ENCODE measurements around the gene BACH2. TPM values are rescaled to one million over a fixed set of nuclear protein-coding genes. Genes with fewer than 3 reads are reported as not detected.
"Not testable (repeated sequence)": the region's sequence is repeated elsewhere in the genome, so short reads cannot be mapped to it uniquely, and the experiment has no call there.

BACH2 gene
- total and polyA plus RNA-seq, 12 donors = 0.16 to 4.7 (median 2.4) TPM

DNA sequence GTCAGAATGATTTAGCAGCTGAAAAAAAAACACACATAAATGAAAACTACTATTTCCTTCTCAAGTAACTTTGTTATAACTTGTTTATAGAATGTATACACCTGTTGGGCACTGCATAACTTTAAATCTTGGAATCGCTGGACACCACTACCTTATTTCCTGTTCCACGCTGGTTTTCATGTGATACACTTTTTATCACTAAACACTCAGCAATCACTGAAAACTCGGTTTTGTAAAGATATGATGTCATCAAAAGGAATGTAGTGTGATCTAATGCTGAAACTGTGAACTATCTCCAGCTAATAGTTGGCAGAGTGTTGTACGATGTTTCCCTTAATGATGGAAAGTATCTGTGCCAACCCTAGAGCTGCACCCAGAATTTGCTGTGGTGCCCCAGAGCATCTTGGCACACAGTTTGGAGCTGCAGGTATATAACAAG, 127.9 kb downstream of the BACH2 start:
- no peak for DNase-seq
- Histone ChIP-seq H3K4me3 (no peak overlapping the region), H3K27me3 (no peaks in the 10 kb centered on the region), H3K36me3 (no peaks in the 10 kb centered on the region), H3K9me3 (peaks cover 0 to 5% (median 0%) of the 10 kb centered on the region in 11 donors), H3K27ac (peak overlapping the region in 7 of 10 donors; percentile 6 to 82 (median 71)), H3K4me1 (peaks cover 5 to 23% (median 11%) of the 10 kb centered on the region in 9 donors)
- peak in 6 of 8 donors; percentile 34 to 76 (median 59) for ATAC-seq
- intact Hi-C loops (cut with DNase I) = no loop called here
- WGBS, 2 donors = 26 to 38% methylated on average over 4 of the region's 4 CpGs
- TF ChIP-seq, protein P1, sequence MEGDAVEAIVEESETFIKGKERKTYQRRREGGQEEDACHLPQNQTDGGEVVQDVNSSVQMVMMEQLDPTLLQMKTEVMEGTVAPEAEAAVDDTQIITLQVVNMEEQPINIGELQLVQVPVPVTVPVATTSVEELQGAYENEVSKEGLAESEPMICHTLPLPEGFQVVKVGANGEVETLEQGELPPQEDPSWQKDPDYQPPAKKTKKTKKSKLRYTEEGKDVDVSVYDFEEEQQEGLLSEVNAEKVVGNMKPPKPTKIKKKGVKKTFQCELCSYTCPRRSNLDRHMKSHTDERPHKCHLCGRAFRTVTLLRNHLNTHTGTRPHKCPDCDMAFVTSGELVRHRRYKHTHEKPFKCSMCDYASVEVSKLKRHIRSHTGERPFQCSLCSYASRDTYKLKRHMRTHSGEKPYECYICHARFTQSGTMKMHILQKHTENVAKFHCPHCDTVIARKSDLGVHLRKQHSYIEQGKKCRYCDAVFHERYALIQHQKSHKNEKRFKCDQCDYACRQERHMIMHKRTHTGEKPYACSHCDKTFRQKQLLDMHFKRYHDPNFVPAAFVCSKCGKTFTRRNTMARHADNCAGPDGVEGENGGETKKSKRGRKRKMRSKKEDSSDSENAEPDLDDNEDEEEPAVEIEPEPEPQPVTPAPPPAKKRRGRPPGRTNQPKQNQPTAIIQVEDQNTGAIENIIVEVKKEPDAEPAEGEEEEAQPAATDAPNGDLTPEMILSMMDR (IDR thresholded peaks at IDR 0.05) = no peak

DNA sequence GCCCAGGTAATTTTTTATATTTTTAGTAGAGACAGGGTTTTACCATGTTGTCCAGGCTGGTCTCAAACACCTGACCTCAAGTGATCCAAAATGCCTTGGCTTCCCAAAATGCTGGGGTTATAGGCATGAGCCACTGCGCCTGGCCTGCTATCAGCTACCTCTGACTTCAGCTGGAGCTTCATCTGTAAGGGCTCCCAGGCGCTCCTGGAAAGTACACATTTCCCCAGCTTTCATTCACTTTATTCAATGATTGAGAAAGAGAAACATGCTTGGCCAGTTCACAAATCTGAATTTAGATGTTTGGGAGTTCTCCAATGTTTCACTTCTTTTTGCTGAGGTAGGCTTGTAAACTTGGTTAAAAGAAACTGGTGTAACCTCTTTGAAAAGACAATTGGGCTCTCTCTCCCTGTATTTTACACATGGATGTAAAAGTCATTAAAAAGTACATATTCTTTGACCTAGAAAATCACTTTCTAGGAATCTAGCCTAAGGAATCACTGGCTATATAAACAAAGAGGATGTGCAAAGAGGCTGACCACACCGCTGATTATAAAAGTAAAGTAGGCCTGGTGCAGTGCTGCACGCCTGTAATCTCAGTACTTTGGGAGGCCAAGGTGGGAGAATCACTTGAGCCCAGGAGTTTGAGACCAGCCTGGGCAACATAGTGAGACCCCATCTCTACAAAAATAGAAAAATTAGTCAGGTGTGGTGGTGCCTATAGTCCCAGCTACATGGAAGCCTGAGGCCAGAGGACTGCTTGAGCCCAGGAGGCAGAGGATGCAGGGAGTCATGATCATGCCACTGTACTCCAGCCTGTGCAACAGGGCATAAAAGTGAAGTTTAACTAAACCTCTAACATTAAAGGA, 128.9 kb downstream of the BACH2 start:
- TF ChIP-seq, protein P1 (IDR thresholded peaks at IDR 0.05) = no peak
- intact Hi-C loops (cut with DNase I) = no loop called here
- Histone ChIP-seq H3K9me3 (peaks cover 0 to 3% (median 0%) of the 10 kb centered on the region in 11 donors), H3K27ac (peak overlapping the region in 4 of 10 donors; percentile 71 to 82 (median 74)), H3K36me3 (no peaks in the 10 kb centered on the region), H3K27me3 (no peaks in the 10 kb centered on the region), H3K4me3 (no peak overlapping the region), H3K4me1 (peaks cover 5 to 23% (median 11%) of the 10 kb centered on the region in 9 donors)
- ATAC-seq = no peak
- WGBS, 2 donors = 96 to 99% methylated on average over 4 of the region's 4 CpGs
- DNase-seq = no peak

DNA sequence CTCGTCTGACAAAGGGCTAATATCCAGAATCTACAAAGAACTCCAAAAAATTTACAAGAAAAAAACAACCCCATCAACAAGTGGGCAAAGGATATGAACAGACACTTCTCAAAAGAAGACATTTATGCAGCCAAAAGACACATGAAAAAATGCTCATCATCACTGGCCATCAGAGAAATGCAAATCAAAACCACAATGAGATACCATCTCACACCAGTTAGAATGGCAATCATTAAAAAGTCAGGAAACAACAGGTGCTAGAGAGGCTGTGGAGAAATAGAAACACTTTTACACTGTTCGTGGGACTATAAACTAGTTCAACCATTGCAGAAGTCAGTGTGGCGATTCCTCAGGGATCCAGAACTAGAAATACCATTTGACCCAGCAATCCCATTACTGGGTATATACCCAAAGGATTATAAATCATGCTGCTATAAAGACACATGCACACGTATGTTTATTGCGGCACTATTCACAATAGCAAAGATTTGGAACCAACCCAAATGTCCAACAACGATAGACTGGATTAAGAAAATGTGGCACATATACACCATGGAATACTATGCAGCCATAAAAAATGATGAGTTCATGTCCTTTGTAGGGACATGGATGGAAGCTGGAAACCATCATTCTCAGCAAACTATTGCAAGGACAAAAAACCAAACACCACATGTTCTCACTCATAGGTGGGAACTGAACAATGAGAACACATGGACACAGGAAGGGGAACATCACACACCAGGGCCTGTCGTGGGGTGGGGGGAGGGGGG, 130.3 kb downstream of the BACH2 start:
- H3K9me3 ChIP-seq; H3K4me3 ChIP-seq; H3K27ac ChIP-seq; DNase-seq; H3K36me3 ChIP-seq; H3K27me3 ChIP-seq; ATAC-seq; intact Hi-C loops (cut with DNase I): not testable (repeated sequence)
- peaks cover 5 to 23% (median 11%) of the 10 kb centered on the region in 9 donors for H3K4me1 ChIP-seq
- 94 to 97% methylated on average over 7 of the region's 7 CpGs for WGBS, 2 donors

DNA sequence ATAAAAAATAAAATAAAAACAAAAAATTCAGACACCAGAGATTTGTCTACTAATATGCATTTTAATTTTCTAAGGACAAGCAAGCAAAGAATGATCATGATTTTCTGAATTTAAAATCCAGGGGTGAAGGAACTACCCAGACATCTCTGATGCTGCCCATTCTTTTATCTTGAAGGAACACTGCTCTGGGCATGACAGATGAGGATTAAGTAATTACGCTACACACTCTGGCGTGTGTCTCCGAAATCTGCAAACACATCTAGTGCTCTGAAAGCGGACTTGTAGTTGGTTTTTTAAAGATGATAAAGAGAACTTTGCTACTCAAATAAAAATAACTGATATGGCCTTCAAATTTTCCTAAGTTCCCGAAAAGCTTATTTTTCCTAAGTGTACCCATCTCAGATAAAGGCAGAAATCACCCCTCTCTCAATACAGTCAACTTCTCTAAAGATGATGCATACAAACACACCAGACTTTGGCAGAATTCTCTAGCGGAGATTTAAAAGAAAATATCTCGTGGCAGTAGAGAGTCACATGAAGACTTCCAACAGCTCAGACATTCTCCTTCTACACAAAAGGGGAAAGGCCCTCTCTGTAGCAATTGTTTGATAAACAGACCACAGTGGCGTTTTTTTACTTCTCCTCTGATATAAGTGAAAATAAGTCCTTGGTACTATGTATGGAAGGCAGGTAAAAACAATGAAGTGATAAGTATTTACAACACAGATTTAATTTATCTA, 133.8 kb downstream of the BACH2 start:
- Histone ChIP-seq H3K36me3 (no peaks in the 10 kb centered on the region), H3K4me3 (no peak overlapping the region), H3K9me3 (peaks cover 0 to 3% (median 0%) of the 10 kb centered on the region in 11 donors), H3K27me3 (no peaks in the 10 kb centered on the region), H3K4me1 (peaks cover 0 to 23% (median 16%) of the 10 kb centered on the region in 9 donors), H3K27ac (no peak overlapping the region)
- 91 to 93% methylated on average over 8 of the region's 8 CpGs for WGBS, 2 donors
- no peak for DNase-seq
- intact Hi-C loops (cut with DNase I) = no loop called here
- no peak for ATAC-seq
- TF ChIP-seq, protein P1 (IDR thresholded peaks at IDR 0.05) = no peak

All from heart right ventricle (tissue), 16 donors.